NT2/D1 (cell line): ENCODE data around the gene FBXL20.
A peak's percentile ranks its signal among the peaks of the same experiment; 100 is the strongest.

Experiments
- DNase-seq: peaks from one replicate; pipeline ENCODE4 v3.0.0-alpha.2; 2011; ENCODE audit warnings: low read depth, low spot score
- H3K27me3 ChIP-seq: 2 replicates; pipeline ENCODE4 v1.6.0; 2011; ENCODE audit warnings: mild to moderate bottlenecking; ENCODE audit not compliant: insufficient read length, insufficient read depth
- H3K36me3 ChIP-seq: 2 replicates; pipeline ENCODE4 v1.6.1; 2011; ENCODE audit warnings: mild to moderate bottlenecking, low read length, mixed read lengths; ENCODE audit not compliant: insufficient read depth, insufficient read length
- H3K4me1 ChIP-seq: 2 replicates; pipeline ENCODE4 v1.5.1; 2011; ENCODE audit not compliant: insufficient read depth, insufficient read length
- H3K4me3 ChIP-seq: 2 replicates; pipeline ENCODE4 v1.5.1; 2011; ENCODE audit warnings: low read depth; ENCODE audit not compliant: insufficient read length
- H3K9ac ChIP-seq: 2 replicates; pipeline ENCODE4 v1.6.0; 2011; ENCODE audit warnings: low read depth; ENCODE audit not compliant: insufficient read length
- H3K9me3 ChIP-seq: 2 replicates; pipeline ENCODE4 v1.5.1; 2011; ENCODE audit warnings: mild to moderate bottlenecking, low read length; ENCODE audit not compliant: insufficient read depth
- SUZ12 ChIP-seq: IDR thresholded peaks from 2 replicates; pipeline ENCODE4 v1.6.1; 2011; ENCODE audit not compliant: insufficient read length, insufficient read depth; ENCODE audit errors: extremely low read depth
- YY1 ChIP-seq: IDR thresholded peaks from 2 replicates; pipeline ENCODE4 v1.6.1; 2011; ENCODE audit not compliant: insufficient read length, insufficient read depth
- ZNF274 ChIP-seq: IDR thresholded peaks from 2 replicates; pipeline ENCODE4 v1.6.1; 2011; ENCODE audit warnings: mild to moderate bottlenecking, low read depth, low read length

Gene FBXL20

GRCh38 chr17:39402244-39402889 lies 941 bp upstream of the FBXL20 start:
- peak overlapping the region; percentile 92 for H3K4me3 ChIP-seq
- no peaks in the 10 kb centered on the region for H3K9me3 ChIP-seq
- peak; percentile 90 for DNase-seq
- H3K4me1 ChIP-seq, result no peaks in the 10 kb centered on the region
- H3K36me3 ChIP-seq, result peaks cover 21% of the 10 kb centered on the region
- TF ChIP-seq YY1 (no peak), SUZ12 (no peak), ZNF274 (no peak)
- peak overlapping the region; percentile 92 for H3K9ac ChIP-seq
- H3K27me3 ChIP-seq, result peaks cover 13% of the 10 kb centered on the region

- no peaks in the 10 kb centered on the region for H3K4me1 ChIP-seq
- peak overlapping the region; percentile 92 for H3K4me3 ChIP-seq
- H3K9ac ChIP-seq, result peak overlapping the region; percentile 92
- no peaks in the 10 kb centered on the region for H3K9me3 ChIP-seq
- DNase-seq, result no peak
- TF ChIP-seq YY1 (no peak), SUZ12 (no peak), ZNF274 (no peak)
- peaks cover 7% of the 10 kb centered on the region for H3K36me3 ChIP-seq
- peaks cover 13% of the 10 kb centered on the region for H3K27me3 ChIP-seq
Observed at GRCh38 chr17:39400547-39401411, 647 bp downstream of the FBXL20 start.

DNA sequence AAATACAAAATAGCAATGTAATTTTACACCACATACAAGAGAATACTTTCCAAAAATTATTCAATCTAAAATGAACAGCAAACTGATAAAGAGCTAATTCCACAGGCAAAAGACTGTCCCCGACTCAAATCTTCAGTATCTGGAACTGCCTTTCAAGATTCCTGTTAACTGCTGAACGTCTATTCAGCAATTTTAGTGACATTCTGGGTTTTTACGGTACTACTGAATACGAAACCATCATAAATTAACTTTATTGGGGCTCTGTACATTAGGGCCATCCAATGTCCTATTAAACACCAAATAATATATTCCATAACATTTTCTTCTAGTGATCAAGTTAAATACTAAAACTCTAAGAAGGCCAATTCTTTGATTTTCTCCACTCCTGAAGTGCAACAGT lies 1.6 kb downstream of the FBXL20 start:
- H3K36me3 ChIP-seq, result peaks cover under 1% of the 10 kb centered on the region
- H3K9me3 ChIP-seq, result no peaks in the 10 kb centered on the region
- no peak overlapping the region for H3K4me3 ChIP-seq
- no peak overlapping the region for H3K9ac ChIP-seq
- no peak for DNase-seq
- TF ChIP-seq SUZ12 (no peak), ZNF274 (no peak)
- peaks cover 13% of the 10 kb centered on the region for H3K27me3 ChIP-seq
- H3K4me1 ChIP-seq, result no peaks in the 10 kb centered on the region

- Histone ChIP-seq H3K36me3 (no peaks in the 10 kb centered on the region), H3K9me3 (no peaks in the 10 kb centered on the region), H3K9ac (no peak overlapping the region), H3K27me3 (no peaks in the 10 kb centered on the region), H3K4me3 (no peak overlapping the region), H3K4me1 (no peaks in the 10 kb centered on the region)
- TF ChIP-seq YY1 (no peak), ZNF274 (no peak), SUZ12 (no peak)
- no peak for DNase-seq
Observed at GRCh38 chr17:39393736-39394135, 7.7 kb downstream of the FBXL20 start.

DNA sequence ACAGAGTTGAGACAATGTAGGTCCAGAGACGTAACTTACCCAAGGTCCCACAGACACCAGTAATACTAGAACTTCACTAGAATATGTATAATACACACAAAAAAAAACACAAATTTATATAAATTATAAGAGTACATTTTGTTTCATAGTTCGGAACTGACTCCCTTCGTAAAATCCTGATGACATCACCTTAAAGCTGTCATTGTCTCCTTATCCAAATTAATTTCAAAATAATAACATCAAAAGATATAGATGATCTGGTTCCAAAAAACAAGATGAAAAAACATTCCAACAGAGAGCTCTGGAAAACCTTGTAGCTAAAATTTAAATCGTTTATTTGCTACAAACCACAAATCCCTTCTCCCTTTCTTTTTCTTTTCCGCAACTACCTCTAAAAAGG lies 10.0 kb downstream of the FBXL20 start:
- Histone ChIP-seq H3K9ac (no peak overlapping the region), H3K4me1 (no peaks in the 10 kb centered on the region), H3K27me3 (no peaks in the 10 kb centered on the region), H3K36me3 (no peaks in the 10 kb centered on the region), H3K4me3 (no peak overlapping the region), H3K9me3 (no peaks in the 10 kb centered on the region)
- no peak for DNase-seq
- no peak for TF ChIP-seq YY1
- TF ChIP-seq SUZ12, result no peak
- no peak for TF ChIP-seq ZNF274

GRCh38 chr17:39385040-39385439 lies 16.4 kb downstream of the FBXL20 start:
- Histone ChIP-seq H3K4me1 (no peaks in the 10 kb centered on the region), H3K27me3 (no peaks in the 10 kb centered on the region), H3K9me3 (no peaks in the 10 kb centered on the region), H3K4me3 (no peak overlapping the region), H3K36me3 (no peaks in the 10 kb centered on the region), H3K9ac (no peak overlapping the region)
- TF ChIP-seq SUZ12, result no peak
- no peak for TF ChIP-seq YY1
- TF ChIP-seq ZNF274, result no peak
- no peak for DNase-seq

DNA sequence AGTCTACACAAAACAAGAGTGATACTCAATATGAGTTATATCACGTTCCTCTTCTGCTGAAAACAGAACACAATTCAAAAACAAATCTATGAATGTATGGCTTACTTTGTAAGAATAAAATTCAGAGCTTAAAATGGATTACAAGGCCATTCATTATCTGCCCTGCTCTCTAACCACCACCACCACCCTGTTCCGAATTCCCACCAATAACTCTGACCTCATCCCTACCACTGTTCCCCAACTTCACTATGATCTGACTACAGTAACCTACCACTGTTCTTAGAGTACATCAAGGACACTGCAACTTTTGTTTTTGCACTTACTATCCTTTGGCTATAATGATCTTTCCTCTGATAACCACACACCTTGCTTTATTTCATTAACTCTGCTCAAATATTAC lies 21.3 kb downstream of the FBXL20 start:
- Histone ChIP-seq H3K36me3 (no peaks in the 10 kb centered on the region), H3K9ac (no peak overlapping the region)

More for the DNA sequence above, 21.3 kb downstream of the FBXL20 start:
- Histone ChIP-seq H3K4me1 (peaks cover 5% of the 10 kb centered on the region), H3K4me3 (no peak overlapping the region), H3K27me3 (no peaks in the 10 kb centered on the region), H3K9me3 (no peaks in the 10 kb centered on the region)
- DNase-seq, result no peak
- TF ChIP-seq YY1 (no peak), ZNF274 (no peak), SUZ12 (no peak)
